HL-60 (cell line): ENCODE measurements around the gene POLE4.

Experiments
- DNase-seq, 2 experiments: peaks; one replicate each; pipeline ENCODE4 v3.0.0-alpha.2; 2010 to 2020; ENCODE audit warnings: low read depth in 1 of 2, low spot score in 1 of 2
- H3K27ac ChIP-seq: fragments of 250-450 bp; sonication (Bioruptor Pico); replicated peaks from 2 replicates; pipeline ENCODE4 v1.5.1; 2020; ENCODE audit warnings: mild to moderate bottlenecking, moderate library complexity
- H3K27me3 ChIP-seq: fragments of 250-450 bp; sonication (Bioruptor Pico); 2 replicates; pipeline ENCODE4 v1.5.1; 2021; ENCODE audit warnings: mild to moderate bottlenecking, moderate library complexity; ENCODE audit not compliant: insufficient read depth, poor library complexity, severe bottlenecking
- H3K4me3 ChIP-seq: replicated peaks from 2 replicates; pipeline ENCODE4 v1.5.1; 2011; ENCODE audit warnings: mild to moderate bottlenecking, control low read depth, low read length; ENCODE audit not compliant: insufficient read depth
- CTCF ChIP-seq: IDR thresholded peaks from one replicate; pipeline ENCODE4 v1.5.1; 2011; ENCODE audit warnings: low read length, control low read depth, inconsistent platforms; ENCODE audit not compliant: insufficient read depth
- GABPA ChIP-seq: IDR thresholded peaks from 2 replicates; pipeline ENCODE4 v1.6.1; 2012; ENCODE audit warnings: low read depth
- POLR2AphosphoS5 ChIP-seq: IDR thresholded peaks from 2 replicates; pipeline ENCODE4 v1.6.1; 2012; ENCODE audit warnings: low read depth
- REST ChIP-seq: IDR thresholded peaks from 2 replicates; pipeline ENCODE4 v1.6.1; 2012; ENCODE audit warnings: low read depth; ENCODE audit not compliant: insufficient replicate concordance
- SPI1 ChIP-seq: IDR thresholded peaks from 2 replicates; pipeline ENCODE4 v1.6.1; 2012; ENCODE audit warnings: low read depth, mild to moderate bottlenecking, borderline replicate concordance

POLE4 gene

GRCh38 chr2:74922592-74923227 is 35.7 kb upstream of the POLE4 start:
- TF ChIP-seq GABPA (no peak), REST (no peak), POLR2AphosphoS5 (peak; percentile 21; the same call in 1 of the 2 replicates)
- DNase-seq, result peak; percentile 12 to 73

GRCh38 chr2:74924463-74925265 is 33.8 kb upstream of the POLE4 start:
- H3K27me3 ChIP-seq, result no peaks in the 10 kb centered on the region
- H3K27ac ChIP-seq, result no peak overlapping the region
- no peak for TF ChIP-seq GABPA
- no peak for TF ChIP-seq POLR2AphosphoS5
- TF ChIP-seq CTCF, result no peak
- no peak for TF ChIP-seq SPI1
- TF ChIP-seq REST, result no peak
- DNase-seq, result no peak
- no peak overlapping the region for H3K4me3 ChIP-seq

More at GRCh38 chr2:74922592-74923227, 35.7 kb upstream of the POLE4 start:
- no peak overlapping the region for H3K4me3 ChIP-seq
- H3K27ac ChIP-seq, result 0 out of 2 replicates have a peak overlapping the region, but pooled peaks have one; percentile 8
- no peaks in the 10 kb centered on the region for H3K27me3 ChIP-seq

GRCh38 chr2:74925361-74925786 is 33.1 kb upstream of the POLE4 start:
- no peak for DNase-seq
- Histone ChIP-seq H3K27ac (no peak overlapping the region), H3K4me3 (no peak overlapping the region), H3K27me3 (no peaks in the 10 kb centered on the region)
- TF ChIP-seq REST (no peak), POLR2AphosphoS5 (no peak), GABPA (no peak), CTCF (no peak), SPI1 (no peak)
